Stimulated activated naive CD8-positive, alpha-beta T cell treated with anti-CD3 and anti-CD28 coated beads, Interleukin-15, Interleukin-2, amounts not matched to agents 100 ng/mL and 50 ng/mL, for 24 hours (primary cell): ENCODE measurements around the gene PSMB7.

Experiments
- H3K27ac Mint-ChIP-seq: one replicate; pipeline ENCODE4 v1.8.0; 2021; ENCODE audit warnings: mild to moderate bottlenecking, mixed read lengths
- H3K27me3 Mint-ChIP-seq: one replicate; pipeline ENCODE4 v1.8.0; 2021; ENCODE audit warnings: mixed read lengths
- H3K36me3 Mint-ChIP-seq: one replicate; pipeline ENCODE4 v1.8.0; 2021; ENCODE audit warnings: low read depth, mixed read lengths
- H3K4me1 Mint-ChIP-seq: one replicate; pipeline ENCODE4 v1.8.0; 2021; ENCODE audit warnings: low read depth, mixed read lengths
- H3K4me3 Mint-ChIP-seq: one replicate; pipeline ENCODE4 v1.8.0; 2021; ENCODE audit warnings: mild to moderate bottlenecking, mixed read lengths
- H3K9me3 Mint-ChIP-seq: one replicate; pipeline ENCODE4 v1.8.0; 2021; ENCODE audit warnings: mixed read lengths

PSMB7 gene

GRCh38 chr9:124450241-124450924, 35.1 kb upstream of the PSMB7 start, which contains the start of gene ADGRD2:
Gene ADGRD2, plus strand, starts transcription at chr9:124450451. Its CDS starts 1,216 bp downstream, at chr9:124451667.
- Mint-ChIP-seq H3K4me3 (no peak within 1 kb of the TSS), H3K27ac (no peak within 1 kb of the TSS), H3K9me3 (no peaks in the 10 kb centered on the region), H3K4me1 (no peaks in the 10 kb centered on the region), H3K27me3 (peaks cover 38% of the 10 kb centered on the region), H3K36me3 (no peaks in the 10 kb centered on the region)

DNA sequence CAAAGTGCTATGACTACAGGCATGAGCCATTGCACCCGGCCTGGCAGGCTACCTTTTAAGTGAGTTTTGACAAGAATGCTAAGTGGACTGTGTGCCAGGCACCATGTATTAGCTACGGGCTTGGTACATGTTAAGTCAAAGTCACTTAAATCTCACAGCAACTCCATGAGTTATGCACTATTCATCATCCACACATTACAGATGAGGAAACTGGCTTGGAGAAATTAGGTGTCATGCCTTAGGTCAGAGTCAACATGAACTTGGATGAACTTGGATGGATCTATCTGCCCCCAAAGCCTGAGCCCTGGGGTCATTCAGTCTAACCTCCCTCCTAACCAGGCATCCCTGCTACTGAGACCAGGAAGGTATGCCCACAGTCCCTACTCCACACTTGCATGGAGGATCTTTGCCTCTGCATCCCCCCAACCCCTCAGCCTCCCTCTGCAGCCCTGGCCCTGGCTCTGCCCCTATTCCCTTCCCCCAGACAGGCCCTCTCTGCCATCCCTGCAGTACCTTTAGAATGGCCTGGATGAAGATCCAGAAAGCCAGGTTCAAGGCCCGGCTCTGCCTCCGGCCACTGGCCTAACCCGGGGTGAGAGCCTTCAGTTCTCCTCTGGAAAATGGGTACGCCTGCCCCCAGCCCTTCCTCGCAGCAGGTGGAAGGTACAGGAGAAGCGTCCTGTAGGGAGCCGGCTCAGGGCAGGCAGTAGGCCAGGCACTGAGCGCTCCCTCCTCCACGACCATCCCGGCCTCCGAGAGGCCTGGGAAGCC, 34.3 kb upstream of the PSMB7 start:
- H3K9me3 Mint-ChIP-seq: no peaks in the 10 kb centered on the region
- peaks cover 38% of the 10 kb centered on the region for H3K27me3 Mint-ChIP-seq
- H3K4me3 Mint-ChIP-seq: no peak overlapping the region
- no peak overlapping the region for H3K27ac Mint-ChIP-seq
- H3K4me1 Mint-ChIP-seq: no peaks in the 10 kb centered on the region
- H3K36me3 Mint-ChIP-seq: no peaks in the 10 kb centered on the region

- H3K4me3 Mint-ChIP-seq: no peak overlapping the region
- H3K27ac Mint-ChIP-seq: no peak overlapping the region
- no peaks in the 10 kb centered on the region for H3K4me1 Mint-ChIP-seq
- no peaks in the 10 kb centered on the region for H3K36me3 Mint-ChIP-seq
- peaks cover 44% of the 10 kb centered on the region for H3K27me3 Mint-ChIP-seq
- no peaks in the 10 kb centered on the region for H3K9me3 Mint-ChIP-seq
Measured at GRCh38 chr9:124448019-124448418, 32.8 kb upstream of the PSMB7 start.

- no peak overlapping the region for H3K27ac Mint-ChIP-seq
- H3K36me3 Mint-ChIP-seq: no peaks in the 10 kb centered on the region
- H3K27me3 Mint-ChIP-seq: peaks cover 39% of the 10 kb centered on the region
- no peaks in the 10 kb centered on the region for H3K4me1 Mint-ChIP-seq
- H3K9me3 Mint-ChIP-seq: no peaks in the 10 kb centered on the region
- no peak overlapping the region for H3K4me3 Mint-ChIP-seq
Measured at GRCh38 chr9:124447297-124447661, 32.0 kb upstream of the PSMB7 start.

GRCh38 chr9:124444166-124444565, 28.9 kb upstream of the PSMB7 start:
- H3K27me3 Mint-ChIP-seq: peaks cover 33% of the 10 kb centered on the region
- H3K9me3 Mint-ChIP-seq: no peaks in the 10 kb centered on the region
- H3K27ac Mint-ChIP-seq: no peak overlapping the region
- no peak overlapping the region for H3K4me3 Mint-ChIP-seq
- H3K36me3 Mint-ChIP-seq: no peaks in the 10 kb centered on the region
- H3K4me1 Mint-ChIP-seq: no peaks in the 10 kb centered on the region

- no peaks in the 10 kb centered on the region for H3K4me1 Mint-ChIP-seq
- H3K27me3 Mint-ChIP-seq: peaks cover 31% of the 10 kb centered on the region
- no peaks in the 10 kb centered on the region for H3K9me3 Mint-ChIP-seq
- no peak overlapping the region for H3K4me3 Mint-ChIP-seq
- H3K36me3 Mint-ChIP-seq: no peaks in the 10 kb centered on the region
- H3K27ac Mint-ChIP-seq: no peak overlapping the region
Measured at GRCh38 chr9:124443625-124444024, 28.4 kb upstream of the PSMB7 start.

- Mint-ChIP-seq H3K27me3 (peaks cover 31% of the 10 kb centered on the region), H3K9me3 (no peaks in the 10 kb centered on the region), H3K4me1 (no peaks in the 10 kb centered on the region), H3K36me3 (no peaks in the 10 kb centered on the region), H3K27ac (no peak overlapping the region), H3K4me3 (no peak overlapping the region)
Measured at GRCh38 chr9:124442826-124443225, 27.6 kb upstream of the PSMB7 start.

DNA sequence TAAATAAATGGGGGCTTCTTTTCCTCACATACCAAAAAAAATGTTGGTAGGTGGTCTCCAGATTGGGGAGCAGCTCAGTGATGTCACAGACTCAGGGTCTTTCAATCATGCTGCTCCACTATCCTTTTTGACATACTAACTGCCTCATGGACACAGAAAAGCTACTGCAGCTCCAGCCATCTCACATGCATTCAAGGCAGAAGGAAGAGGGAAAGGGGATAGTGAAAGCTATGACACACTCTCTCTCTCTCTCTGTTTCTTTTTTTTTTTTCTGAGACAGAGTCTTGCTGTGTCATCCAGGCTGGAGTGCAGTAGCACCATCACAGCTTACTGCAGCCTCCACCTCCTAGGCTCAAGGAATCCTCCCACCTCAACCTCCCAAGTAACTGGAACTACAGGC, 27.1 kb upstream of the PSMB7 start:
- no peak overlapping the region for H3K4me3 Mint-ChIP-seq
- H3K27me3 Mint-ChIP-seq: peaks cover 31% of the 10 kb centered on the region
- H3K4me1 Mint-ChIP-seq: no peaks in the 10 kb centered on the region
- no peak overlapping the region for H3K27ac Mint-ChIP-seq
- no peaks in the 10 kb centered on the region for H3K36me3 Mint-ChIP-seq
- H3K9me3 Mint-ChIP-seq: no peaks in the 10 kb centered on the region

DNA sequence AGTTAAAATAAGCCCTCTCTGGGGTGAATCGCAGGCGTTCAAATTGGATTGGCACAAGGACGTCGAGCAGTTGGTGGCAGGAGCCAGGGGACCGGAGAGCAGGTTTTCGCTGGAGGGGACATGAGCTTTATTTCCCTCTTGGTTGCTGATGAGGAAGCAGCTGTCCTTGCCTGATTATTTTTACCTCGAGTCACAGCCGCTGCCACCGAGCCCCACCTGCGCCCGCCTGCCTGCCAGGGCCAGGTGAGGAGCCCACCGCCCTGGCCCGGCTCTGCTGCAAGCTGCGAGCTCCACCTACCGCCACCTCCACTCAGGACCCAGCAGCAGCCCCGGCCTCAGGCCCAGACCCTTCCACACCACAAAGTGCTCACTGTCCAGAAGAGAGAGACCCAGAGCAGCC, 26.0 kb upstream of the PSMB7 start:
- Mint-ChIP-seq H3K27ac (no peak overlapping the region), H3K4me3 (no peak overlapping the region), H3K9me3 (no peaks in the 10 kb centered on the region), H3K36me3 (no peaks in the 10 kb centered on the region), H3K27me3 (peaks cover 31% of the 10 kb centered on the region), H3K4me1 (no peaks in the 10 kb centered on the region)

DNA sequence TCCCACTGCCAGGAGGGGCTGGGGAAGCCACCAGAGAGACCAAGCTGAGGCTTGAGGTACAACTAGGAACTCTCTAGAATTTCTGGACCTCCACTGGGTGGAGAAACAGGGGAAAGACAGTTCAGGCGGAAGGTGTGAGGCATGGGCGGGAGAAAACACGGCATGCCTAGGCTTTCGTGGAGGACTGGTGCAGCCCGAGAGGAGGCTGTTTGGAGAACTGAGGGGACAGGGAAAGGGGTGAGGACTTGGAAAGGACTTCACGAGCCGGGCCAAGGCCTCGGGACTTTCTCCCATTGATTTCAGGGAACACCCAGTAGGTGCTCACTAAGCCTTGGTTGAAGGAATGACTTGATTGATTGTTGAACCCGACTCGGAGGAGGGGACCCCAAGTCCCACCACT, 25.5 kb upstream of the PSMB7 start:
- H3K27ac Mint-ChIP-seq: no peak overlapping the region
- no peaks in the 10 kb centered on the region for H3K36me3 Mint-ChIP-seq
- peaks cover 31% of the 10 kb centered on the region for H3K27me3 Mint-ChIP-seq
- H3K4me3 Mint-ChIP-seq: no peak overlapping the region
- no peaks in the 10 kb centered on the region for H3K4me1 Mint-ChIP-seq
- no peaks in the 10 kb centered on the region for H3K9me3 Mint-ChIP-seq

DNA sequence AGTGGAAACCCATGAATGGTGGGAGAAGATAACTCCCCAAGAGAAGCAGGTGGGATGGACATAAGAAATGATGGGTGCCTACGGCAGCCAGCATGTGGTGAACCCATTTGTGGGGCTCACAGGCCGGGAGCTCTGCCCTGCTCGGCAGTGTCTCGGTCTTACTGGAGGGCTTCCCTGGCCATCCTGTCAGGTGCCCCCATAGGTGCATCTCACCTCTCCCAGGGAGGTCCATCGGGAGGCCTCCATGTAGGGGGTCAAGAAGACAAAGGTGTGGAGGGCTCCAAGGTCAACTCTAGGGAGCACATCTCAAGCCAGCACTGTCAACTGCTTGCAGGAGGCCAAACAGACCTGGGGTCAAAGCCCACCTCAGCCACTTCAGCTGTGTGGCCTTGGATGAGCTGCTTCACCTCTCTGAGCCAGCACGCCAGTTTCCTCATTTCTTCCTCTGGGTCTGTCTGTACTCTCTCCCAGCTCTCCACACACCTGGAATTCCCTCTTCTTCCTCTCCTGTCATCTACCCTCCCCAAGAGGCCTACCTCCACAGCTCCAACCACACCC, 24.5 kb upstream of the PSMB7 start:
- Mint-ChIP-seq H3K27me3 (peaks cover 27% of the 10 kb centered on the region), H3K36me3 (no peaks in the 10 kb centered on the region), H3K4me1 (no peaks in the 10 kb centered on the region), H3K9me3 (no peaks in the 10 kb centered on the region), H3K27ac (no peak overlapping the region), H3K4me3 (no peak overlapping the region)

GRCh38 chr9:124439086-124439485, 23.8 kb upstream of the PSMB7 start:
- Mint-ChIP-seq H3K36me3 (no peaks in the 10 kb centered on the region), H3K4me1 (no peaks in the 10 kb centered on the region), H3K4me3 (no peak overlapping the region), H3K9me3 (no peaks in the 10 kb centered on the region), H3K27me3 (peaks cover 26% of the 10 kb centered on the region), H3K27ac (no peak overlapping the region)

DNA sequence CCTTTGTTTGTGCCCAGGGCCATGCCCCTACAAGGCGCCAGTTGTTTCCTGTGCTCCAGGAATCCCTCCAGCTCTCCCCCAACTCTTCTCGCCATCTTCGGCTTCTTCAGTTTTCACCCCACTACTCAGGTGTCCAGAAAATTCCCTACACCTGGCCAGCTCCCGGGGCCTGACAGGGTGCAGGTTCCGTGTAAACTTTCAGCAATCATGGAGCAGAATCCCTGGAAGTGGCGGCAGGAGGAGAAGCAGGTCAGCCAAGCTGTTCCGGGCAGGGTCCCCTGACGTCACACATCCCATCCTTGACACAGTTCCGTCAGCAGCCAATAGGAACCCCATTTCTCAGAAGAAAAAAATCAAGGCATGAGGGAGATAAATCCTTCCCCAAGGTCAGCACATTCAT, 22.8 kb upstream of the PSMB7 start:
- H3K9me3 Mint-ChIP-seq: no peaks in the 10 kb centered on the region
- H3K4me3 Mint-ChIP-seq: no peak overlapping the region
- H3K27me3 Mint-ChIP-seq: peaks cover 21% of the 10 kb centered on the region
- H3K27ac Mint-ChIP-seq: no peak overlapping the region
- H3K36me3 Mint-ChIP-seq: no peaks in the 10 kb centered on the region
- H3K4me1 Mint-ChIP-seq: no peaks in the 10 kb centered on the region

- Mint-ChIP-seq H3K9me3 (no peaks in the 10 kb centered on the region), H3K27ac (no peak overlapping the region), H3K36me3 (no peaks in the 10 kb centered on the region), H3K27me3 (peaks cover 26% of the 10 kb centered on the region), H3K4me1 (no peaks in the 10 kb centered on the region), H3K4me3 (no peak overlapping the region)
Measured at GRCh38 chr9:124437086-124437485, 21.8 kb upstream of the PSMB7 start.

GRCh38 chr9:124436320-124436719, 21.1 kb upstream of the PSMB7 start:
- no peaks in the 10 kb centered on the region for H3K9me3 Mint-ChIP-seq
- no peaks in the 10 kb centered on the region for H3K4me1 Mint-ChIP-seq
- H3K27ac Mint-ChIP-seq: no peak overlapping the region
- no peak overlapping the region for H3K4me3 Mint-ChIP-seq
- H3K27me3 Mint-ChIP-seq: peaks cover 20% of the 10 kb centered on the region
- H3K36me3 Mint-ChIP-seq: no peaks in the 10 kb centered on the region
